Naive thymus-derived CD4-positive, alpha-beta T cell (primary cell): Measurements from ENCODE around the gene CPB1. TPM values are rescaled to one million over a fixed set of nuclear protein-coding genes. Genes with fewer than 3 reads are reported as not detected.
A peak's percentile ranks its signal among the peaks of the same experiment; 100 is the strongest.
"Not testable (repeated sequence)": the region's sequence is repeated elsewhere in the genome, so short reads cannot be mapped to it uniquely, and the experiment has no call there.

ENCODE experiments used
- ATAC-seq: fragments of 150-1000 bp; cut with Tn5 transposase; 2 replicates; pipeline ENCODE4 v1.10.0; 2021; ENCODE audit warnings: mild to moderate bottlenecking, moderate library complexity
- CTCF ChIA-PET: fragments of 350-600 bp; sonication (Branson Sonifier 250); formaldehyde crosslinking; loops from one replicate; lab custom pipeline; 2021; ENCODE audit warnings: antibody characterized with exemption; lab: Charles Lee
- POLR2A ChIA-PET: fragments of 350-600 bp; sonication (Branson Sonifier 250); formaldehyde crosslinking; loops from one replicate; lab custom pipeline; 2021; ENCODE audit warnings: antibody characterized with exemption, inconsistent platforms; lab: Charles Lee
- DNase-seq, 9 donors: peaks; one replicate each; pipeline versions ENCODE4 v3.0.0 to v3.0.0-alpha.2; 2020 to 2022; ENCODE audit warnings: mixed read lengths in 1 of 9
- H3K27ac ChIP-seq: one replicate; pipeline ENCODE4 v1.7.0; 2013; ENCODE audit warnings: mild to moderate bottlenecking, low read depth, low read length, moderate library complexity
- H3K27me3 ChIP-seq, 2 donors: one replicate each; pipeline ENCODE4 v1.7.0; 2013; ENCODE audit warnings: low read length in 2 of 2, mild to moderate bottlenecking in 2 of 2, moderate library complexity in 2 of 2; ENCODE audit not compliant: control insufficient read depth in 2 of 2, insufficient read depth in 2 of 2
- H3K36me3 ChIP-seq, 3 experiments: 1 replicate in 2 of 3; 2 replicates in 1 of 3; pipeline ENCODE4 v1.7.0; 2013; ENCODE audit warnings: low read length in 3 of 3, mild to moderate bottlenecking in 3 of 3, moderate library complexity in 1 of 3; ENCODE audit not compliant: insufficient read depth in 3 of 3, control insufficient read depth in 2 of 3
- H3K4me1 ChIP-seq, 2 donors: one replicate each; pipeline ENCODE4 v1.7.0; 2013; ENCODE audit warnings: low read length in 2 of 2, mild to moderate bottlenecking in 2 of 2, moderate library complexity in 1 of 2; ENCODE audit not compliant: control insufficient read depth in 2 of 2, insufficient read depth in 2 of 2
- H3K4me3 ChIP-seq: 2 replicates; pipeline ENCODE4 v1.7.0; 2013; ENCODE audit warnings: mild to moderate bottlenecking, low read length
- H3K9me3 ChIP-seq, 3 experiments: 1 replicate in 2 of 3; 2 replicates in 1 of 3; pipeline ENCODE4 v1.7.0; 2013; ENCODE audit warnings: low read length in 3 of 3; ENCODE audit not compliant: control insufficient read depth in 2 of 3
- H3K27ac Mint-ChIP-seq, 9 donors: one replicate each; pipeline ENCODE4 v1.8.0; 2020 to 2022; ENCODE audit warnings: mixed read lengths in 9 of 9, mild to moderate bottlenecking in 8 of 9, moderate library complexity in 5 of 9, inconsistent platforms in 2 of 9
- H3K27me3 Mint-ChIP-seq, 5 donors: one replicate each; pipeline ENCODE4 v1.8.0; 2021 to 2022; ENCODE audit warnings: mixed read lengths in 5 of 5, mild to moderate bottlenecking in 1 of 5
- H3K36me3 Mint-ChIP-seq, 5 donors: one replicate each; pipeline ENCODE4 v1.8.0; 2020 to 2022; ENCODE audit warnings: mixed read lengths in 5 of 5, mild to moderate bottlenecking in 3 of 5, inconsistent platforms in 1 of 5
- H3K4me1 Mint-ChIP-seq, 7 donors: one replicate each; pipeline ENCODE4 v1.8.0; 2020 to 2022; ENCODE audit warnings: mixed read lengths in 7 of 7, mild to moderate bottlenecking in 3 of 7, inconsistent platforms in 1 of 7
- H3K4me3 Mint-ChIP-seq, 10 donors: one replicate each; pipeline ENCODE4 v1.8.0; 2020 to 2022; ENCODE audit warnings: mild to moderate bottlenecking in 10 of 10, mixed read lengths in 10 of 10, moderate library complexity in 6 of 10, inconsistent platforms in 2 of 10
- H3K9me3 Mint-ChIP-seq, 11 donors: one replicate each; pipeline ENCODE4 v1.8.0; 2020 to 2022; ENCODE audit warnings: mixed read lengths in 11 of 11, mild to moderate bottlenecking in 4 of 11, inconsistent platforms in 1 of 11, moderate library complexity in 1 of 11
- intact Hi-C, 2 donors: fragments of 100-400 bp; cut with micrococcal nuclease; formaldehyde crosslinking; loops; one replicate each; pipeline ENCODE4 v1.15.1; 2023
- polyA plus RNA-seq, 2 donors: library from polyadenylated mRNA; unstranded; fragments of 300-500 nt; fragmentation: Illumina TruSeq; gene quantifications; one replicate each; pipeline ENCODE4 v1.2.3, GENCODE V29; 2021
- total RNA-seq, 6 experiments: library from RNA in 5 of 6; stranded (reverse) in 5 of 6; gene quantifications; 1 replicate in 5 of 6; 2 replicates in 1 of 6; pipeline ENCODE4 v1.2.3 and lab custom pipeline; 2021 to 2026

The CPB1 gene
- total RNA-seq (not detected), polyA plus RNA-seq (not detected), total RNA-seq (lab: John Stamatoyannopoulos, UW) (not detected)

DNA sequence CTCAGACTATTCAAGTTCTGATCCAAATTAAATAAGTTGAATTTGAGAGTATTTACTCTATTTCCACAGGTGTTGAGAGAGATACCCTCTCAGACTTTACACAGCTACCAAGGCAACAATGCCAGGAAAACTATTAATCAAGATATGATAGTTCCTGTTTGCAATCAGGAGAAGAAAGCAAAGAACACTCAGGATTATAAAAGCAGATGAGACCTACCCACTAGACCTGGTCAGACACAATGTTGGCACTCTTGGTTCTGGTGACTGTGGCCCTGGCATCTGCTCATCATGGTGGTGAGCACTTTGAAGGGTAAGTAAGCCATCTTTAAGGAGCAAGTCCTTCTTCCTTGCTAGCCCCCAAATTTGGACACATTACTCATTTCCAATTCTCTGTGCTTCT is at the start of gene CPB1:
Gene CPB1 (plus strand): TSS at position 227 of the 400 bp plus-strand sequence. CDS start 13 bp downstream, at position 240.
- Mint-ChIP-seq H3K4me3 (no peak within 1 kb of the TSS), H3K36me3 (no peaks in the 10 kb centered on the region), H3K27ac (no peak within 1 kb of the TSS), H3K4me1 (no peaks in the 10 kb centered on the region), H3K27me3 (peaks cover 0 to 12% (median 4%) of the 10 kb centered on the region in 5 donors), H3K9me3 (peaks cover 0 to 8% (median 1%) of the 10 kb centered on the region in 11 donors)
- ChIA-PET POLR2A (no interaction called here), CTCF (no interaction called here)
- H3K4me1 ChIP-seq, result no peaks in the 10 kb centered on the region
- intact Hi-C loops, result no loop called here
- H3K27ac ChIP-seq, result no peak within 1 kb of the TSS
- no peak within 1 kb of the TSS for H3K4me3 ChIP-seq
- DNase-seq (no peak), ATAC-seq (no peak)
- no peaks in the 10 kb centered on the region for H3K27me3 ChIP-seq
- no peaks in the 10 kb centered on the region for H3K36me3 ChIP-seq
- H3K9me3 ChIP-seq, result no peaks in the 10 kb centered on the region

- no peak overlapping the region for H3K4me3 Mint-ChIP-seq
- no peaks in the 10 kb centered on the region for H3K36me3 ChIP-seq
- POLR2A ChIA-PET, result no interaction called here
- H3K4me3 ChIP-seq, result no peak overlapping the region
- no peaks in the 10 kb centered on the region for H3K4me1 Mint-ChIP-seq
- no peak for DNase-seq
- H3K27me3 ChIP-seq, result no peaks in the 10 kb centered on the region
- no peak overlapping the region for H3K27ac Mint-ChIP-seq
- no peaks in the 10 kb centered on the region for H3K9me3 ChIP-seq
- peaks cover 0 to 11% (median 1%) of the 10 kb centered on the region in 11 donors for H3K9me3 Mint-ChIP-seq
- intact Hi-C loops, result no loop called here
- H3K27ac ChIP-seq, result no peak overlapping the region
- peaks cover 0 to 6% (median 0%) of the 10 kb centered on the region in 5 donors for H3K27me3 Mint-ChIP-seq
- CTCF ChIA-PET, result no interaction called here
- H3K4me1 ChIP-seq, result no peaks in the 10 kb centered on the region
- peak; percentile 45 for ATAC-seq
- H3K36me3 Mint-ChIP-seq, result no peaks in the 10 kb centered on the region
These were observed 48.7 kb upstream of the CPB1 start for GRCh38 chr3:148778926-148779325.

- ATAC-seq, intact Hi-C loops, H3K4me1 ChIP-seq, H3K4me3 ChIP-seq, POLR2A ChIA-PET, H3K27me3 Mint-ChIP-seq, H3K27ac ChIP-seq, H3K4me1 Mint-ChIP-seq, H3K27me3 ChIP-seq, H3K36me3 Mint-ChIP-seq, H3K27ac Mint-ChIP-seq, H3K4me3 Mint-ChIP-seq, H3K36me3 ChIP-seq, H3K9me3 ChIP-seq, DNase-seq, CTCF ChIA-PET, H3K9me3 Mint-ChIP-seq: not testable (repeated sequence)
These were observed 42.6 kb upstream of the CPB1 start for GRCh38 chr3:148785026-148785425.

GRCh38 chr3:148786159-148786558 is 41.5 kb upstream of the CPB1 start:
- H3K4me1 ChIP-seq, ATAC-seq, H3K27me3 ChIP-seq, H3K27ac Mint-ChIP-seq, intact Hi-C loops, H3K9me3 Mint-ChIP-seq, POLR2A ChIA-PET, H3K27ac ChIP-seq, H3K4me1 Mint-ChIP-seq, H3K36me3 ChIP-seq, DNase-seq, CTCF ChIA-PET, H3K9me3 ChIP-seq, H3K36me3 Mint-ChIP-seq, H3K27me3 Mint-ChIP-seq, H3K4me3 ChIP-seq, H3K4me3 Mint-ChIP-seq: not testable (repeated sequence)

DNA sequence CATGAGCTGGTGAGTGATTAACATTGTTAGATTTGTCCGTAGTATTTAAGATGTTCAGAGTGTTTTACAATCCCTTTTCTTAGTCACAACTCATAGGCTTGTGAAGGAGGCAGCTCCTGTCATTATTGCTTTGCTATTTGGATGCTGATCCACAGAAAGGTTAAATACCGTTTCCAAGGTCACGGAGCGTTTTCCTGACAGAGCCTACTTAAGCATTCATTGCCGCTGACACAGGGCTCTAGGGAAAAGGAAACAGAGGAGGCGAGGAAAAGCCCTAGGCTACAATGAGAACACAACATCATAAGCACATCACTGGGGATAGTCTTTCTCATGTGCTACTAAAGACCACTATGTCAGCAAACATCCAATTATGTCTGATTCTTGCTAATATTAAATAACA is 38.5 kb upstream of the CPB1 start:
- DNase-seq, result no peak
- no peaks in the 10 kb centered on the region for H3K36me3 ChIP-seq
- POLR2A ChIA-PET, result no interaction called here
- Mint-ChIP-seq H3K36me3 (peaks cover 0 to 3% (median 0%) of the 10 kb centered on the region in 5 donors), H3K27ac (no peak overlapping the region), H3K4me3 (no peak overlapping the region), H3K27me3 (peaks cover 0 to 15% (median 0%) of the 10 kb centered on the region in 5 donors), H3K9me3 (peaks cover 0 to 9% (median 0%) of the 10 kb centered on the region in 11 donors), H3K4me1 (no peaks in the 10 kb centered on the region)
- no peak overlapping the region for H3K27ac ChIP-seq
- H3K4me3 ChIP-seq, result no peak overlapping the region
- H3K4me1 ChIP-seq, result no peaks in the 10 kb centered on the region
- H3K27me3 ChIP-seq, result no peaks in the 10 kb centered on the region
- CTCF ChIA-PET, result no interaction called here
- ATAC-seq, result no peak
- no peaks in the 10 kb centered on the region for H3K9me3 ChIP-seq
- intact Hi-C loops, result no loop called here

- peaks cover 0 to 17% (median 0%) of the 10 kb centered on the region in 5 donors for H3K27me3 Mint-ChIP-seq
- Histone ChIP-seq H3K9me3 (no peaks in the 10 kb centered on the region), H3K27me3 (no peaks in the 10 kb centered on the region), H3K36me3 (no peaks in the 10 kb centered on the region), H3K27ac (no peak overlapping the region), H3K4me3 (no peak overlapping the region), H3K4me1 (no peaks in the 10 kb centered on the region)
- ATAC-seq (no peak), DNase-seq (no peak)
- intact Hi-C loops, result no loop called here
- peaks cover 0 to 8% (median 0%) of the 10 kb centered on the region in 11 donors for H3K9me3 Mint-ChIP-seq
- ChIA-PET CTCF (no interaction called here), POLR2A (no interaction called here)
- no peaks in the 10 kb centered on the region for H3K4me1 Mint-ChIP-seq
- H3K27ac Mint-ChIP-seq, result no peak overlapping the region
- peaks cover 0 to 3% (median 0%) of the 10 kb centered on the region in 5 donors for H3K36me3 Mint-ChIP-seq
- H3K4me3 Mint-ChIP-seq, result no peak overlapping the region
These were observed 37.7 kb upstream of the CPB1 start for GRCh38 chr3:148789906-148790305.

- ChIA-PET CTCF (no interaction called here), POLR2A (no interaction called here)
- peaks cover 0 to 6% (median 0%) of the 10 kb centered on the region in 11 donors for H3K9me3 Mint-ChIP-seq
- Histone ChIP-seq H3K27ac (no peak overlapping the region), H3K4me1 (no peaks in the 10 kb centered on the region), H3K27me3 (peaks cover 0 to 3% of the 10 kb centered on the region in 2 donors), H3K36me3 (no peaks in the 10 kb centered on the region), H3K4me3 (no peak overlapping the region), H3K9me3 (no peaks in the 10 kb centered on the region)
- no peak for DNase-seq
- H3K27me3 Mint-ChIP-seq, result peaks cover 0 to 16% (median 0%) of the 10 kb centered on the region in 5 donors
- intact Hi-C loops, result no loop called here
- no peaks in the 10 kb centered on the region for H3K4me1 Mint-ChIP-seq
- no peak overlapping the region for H3K27ac Mint-ChIP-seq
- no peaks in the 10 kb centered on the region for H3K36me3 Mint-ChIP-seq
- ATAC-seq, result no peak
- no peak overlapping the region for H3K4me3 Mint-ChIP-seq
These were observed 37.2 kb upstream of the CPB1 start for GRCh38 chr3:148790370-148790769.
